CD14-positive monocyte (primary cell): ENCODE measurements around the gene MRLN. TPM values are rescaled to one million over a fixed set of nuclear protein-coding genes. Genes with fewer than 3 reads are reported as not detected.

Source experiments
- DNase-seq, 3 donors: peaks; one replicate each; pipeline ENCODE4 v3.0.0-alpha.2; 2011 to 2022
- H2AFZ ChIP-seq: 2 replicates; pipeline ENCODE4 v1.6.0; 2012; ENCODE audit warnings: mild to moderate bottlenecking, low read depth, low read length, inconsistent platforms; ENCODE audit not compliant: insufficient read depth, poor library complexity, severe bottlenecking
- H3K27ac ChIP-seq, 2 donors: 1 replicate in 1 of 2; 2 replicates in 1 of 2; pipeline ENCODE4 v1.5.1; 2012 to 2013; ENCODE audit warnings: low read length in 2 of 2, control low read depth in 1 of 2, inconsistent platforms in 1 of 2, low read depth in 1 of 2, mild to moderate bottlenecking in 1 of 2
- H3K27me3 ChIP-seq, 2 donors: one replicate each; pipeline versions ENCODE4 v1.6.0 to v1.6.1; 2011 to 2013; ENCODE audit warnings: low read length in 2 of 2; ENCODE audit not compliant: control insufficient read depth in 2 of 2, insufficient read depth in 2 of 2
- H3K36me3 ChIP-seq, 2 donors: replicated peaks in 1 of 2; 1 replicate in 1 of 2; 2 replicates in 1 of 2; pipeline versions ENCODE4 v1.5.1 to v1.6.1; 2012 to 2013; ENCODE audit warnings: low read length in 2 of 2, control low read depth in 1 of 2, inconsistent platforms in 1 of 2, mild to moderate bottlenecking in 1 of 2; ENCODE audit not compliant: insufficient read depth in 2 of 2, control insufficient read depth in 1 of 2
- H3K4me1 ChIP-seq, 2 donors: 1 replicate in 1 of 2; 2 replicates in 1 of 2; pipeline versions ENCODE4 v1.5.1 to v1.6.1; 2012 to 2013; ENCODE audit warnings: low read length in 2 of 2, control low read depth in 1 of 2, inconsistent platforms in 1 of 2, mild to moderate bottlenecking in 1 of 2, moderate library complexity in 1 of 2; ENCODE audit not compliant: insufficient read depth in 2 of 2, control insufficient read depth in 1 of 2
- H3K4me2 ChIP-seq: replicated peaks from 2 replicates; pipeline ENCODE3; 2012; ENCODE audit warnings: low read length, moderate library complexity, mild to moderate bottlenecking; ENCODE audit not compliant: poor library complexity, severe bottlenecking; ENCODE audit errors: extremely low read depth
- H3K4me3 ChIP-seq, 3 experiments: fragments of 200-600 bp in 1 of 3; sonication (generic) in 1 of 3; replicated peaks in 1 of 3; 1 replicate in 2 of 3; 2 replicates in 1 of 3; pipeline ENCODE4 v1.5.1; 2011 to 2013; ENCODE audit warnings: low read length in 3 of 3, mild to moderate bottlenecking in 3 of 3, control low read depth in 2 of 3, low read depth in 2 of 3, inconsistent platforms in 1 of 3, moderate library complexity in 1 of 3
- H3K79me2 ChIP-seq: 2 replicates; pipeline ENCODE4 v1.6.0; 2012; ENCODE audit warnings: mild to moderate bottlenecking, control low read depth, inconsistent platforms, low read length, moderate library complexity; ENCODE audit not compliant: insufficient read depth
- H3K9ac ChIP-seq: 2 replicates; pipeline ENCODE4 v1.6.0; 2017; ENCODE audit warnings: low read length, mild to moderate bottlenecking; ENCODE audit not compliant: insufficient read depth, poor library complexity, severe bottlenecking
- H3K9me3 ChIP-seq, 2 donors: replicated peaks in 1 of 2; 1 replicate in 1 of 2; 2 replicates in 1 of 2; pipeline versions ENCODE4 v1.5.1 to v1.6.1; 2012 to 2013; ENCODE audit warnings: low read length in 2 of 2, control low read depth in 1 of 2; ENCODE audit not compliant: control insufficient read depth in 1 of 2, insufficient read depth in 1 of 2
- H4K20me1 ChIP-seq: 2 replicates; pipeline ENCODE4 v1.6.0; 2012; ENCODE audit warnings: mild to moderate bottlenecking, low read length, control low read depth, moderate library complexity; ENCODE audit not compliant: insufficient read depth
- H3K27ac Mint-ChIP-seq, 7 donors: one replicate each; pipeline ENCODE4 v1.8.0; 2020; ENCODE audit warnings: mild to moderate bottlenecking in 7 of 7, mixed read lengths in 7 of 7, moderate library complexity in 6 of 7, inconsistent platforms in 2 of 7
- H3K27me3 Mint-ChIP-seq, 3 donors: one replicate each; pipeline ENCODE4 v1.8.0; 2021 to 2022; ENCODE audit warnings: low read depth in 3 of 3, mild to moderate bottlenecking in 3 of 3, mixed read lengths in 3 of 3, moderate library complexity in 3 of 3, inconsistent platforms in 1 of 3
- H3K36me3 Mint-ChIP-seq, 2 donors: one replicate each; pipeline ENCODE4 v1.8.0; 2020; ENCODE audit warnings: mixed read lengths in 2 of 2, inconsistent platforms in 1 of 2, mild to moderate bottlenecking in 1 of 2
- H3K4me1 Mint-ChIP-seq: one replicate; pipeline ENCODE4 v1.8.0; 2020; ENCODE audit warnings: mild to moderate bottlenecking, mixed read lengths
- H3K4me3 Mint-ChIP-seq, 2 donors: one replicate each; pipeline ENCODE4 v1.8.0; 2020; ENCODE audit warnings: mild to moderate bottlenecking in 2 of 2, mixed read lengths in 2 of 2, moderate library complexity in 1 of 2
- H3K9me3 Mint-ChIP-seq, 7 donors: one replicate each; pipeline ENCODE4 v1.8.0; 2020 to 2022; ENCODE audit warnings: mixed read lengths in 7 of 7, mild to moderate bottlenecking in 6 of 7, moderate library complexity in 6 of 7, inconsistent platforms in 2 of 7
- CTCF ChIP-seq: fragments of 200-600 bp; IDR thresholded peaks from one replicate; pipeline ENCODE4 v1.8.0; 2022; ENCODE audit warnings: antibody characterized with exemption, mild to moderate bottlenecking
- WGBS: methylation state at CpG from one replicate; pipeline ENCODE4 v1.1.5; 2013; ENCODE audit warnings: missing lambda C conversion rate; ENCODE audit not compliant: insufficient coverage; 5-methylcytosine and 5-hydroxymethylcytosine counted together
- intact Hi-C, 2 donors: fragments of 100-400 bp; cut with micrococcal nuclease; formaldehyde crosslinking; loops; one replicate each; pipeline versions ENCODE4 v1.15.0 to v1.15.1; 2023
- polyA plus RNA-seq, 3 donors: library from polyadenylated mRNA; depleted of rRNA in 1 of 3; unstranded in 2 of 3; stranded (reverse) in 1 of 3; fragments of 300-500 nt in 2 of 3; fragments of >200 nt in 1 of 3; fragmentation: Illumina TruSeq in 2 of 3; gene quantifications; 1 replicate in 2 of 3; 2 replicates in 1 of 3; pipeline ENCODE4 v1.2.3, GENCODE V29; 2012 to 2021

The MRLN gene
- polyA plus RNA-seq, 3 donors: not detected

GRCh38 chr10:59741583-59741982, 11.7 kb downstream of the MRLN start:
- Histone ChIP-seq H3K4me2 (no peak overlapping the region), H3K9me3 (peaks cover 0 to 6% of the 10 kb centered on the region in 2 donors), H4K20me1 (no peaks in the 10 kb centered on the region), H3K36me3 (no peaks in the 10 kb centered on the region), H3K4me3 (no peak overlapping the region), H3K27ac (no peak overlapping the region), H2AFZ (no peak overlapping the region), H3K79me2 (no peaks in the 10 kb centered on the region), H3K9ac (no peak overlapping the region), H3K4me1 (no peaks in the 10 kb centered on the region), H3K27me3 (no peaks in the 10 kb centered on the region)
- DNase-seq: no peak
- no peak overlapping the region for H3K27ac Mint-ChIP-seq
- no peaks in the 10 kb centered on the region for H3K36me3 Mint-ChIP-seq
- H3K4me1 Mint-ChIP-seq: no peaks in the 10 kb centered on the region
- intact Hi-C loops: no loop called here
- H3K9me3 Mint-ChIP-seq: peaks cover 5 to 15% (median 8%) of the 10 kb centered on the region in 7 donors
- peaks cover 0 to 5% (median 0%) of the 10 kb centered on the region in 3 donors for H3K27me3 Mint-ChIP-seq
- no peak for TF ChIP-seq CTCF
- no peak overlapping the region for H3K4me3 Mint-ChIP-seq
- WGBS: 100% methylated on average over 2 of the region's 5 CpGs

- no peak overlapping the region for H3K4me2 ChIP-seq
- no peak for TF ChIP-seq CTCF
- DNase-seq: no peak
- no peaks in the 10 kb centered on the region for H3K79me2 ChIP-seq
- Mint-ChIP-seq H3K4me3 (no peak overlapping the region), H3K27ac (no peak overlapping the region), H3K4me1 (no peaks in the 10 kb centered on the region), H3K27me3 (peaks cover 0 to 5% (median 0%) of the 10 kb centered on the region in 3 donors), H3K9me3 (peaks cover 5 to 15% (median 8%) of the 10 kb centered on the region in 7 donors), H3K36me3 (no peaks in the 10 kb centered on the region)
- no peaks in the 10 kb centered on the region for H4K20me1 ChIP-seq
- no peak overlapping the region for H3K9ac ChIP-seq
- intact Hi-C loops: no loop called here
- no peaks in the 10 kb centered on the region for H3K36me3 ChIP-seq
- no peaks in the 10 kb centered on the region for H3K27me3 ChIP-seq
- H2AFZ ChIP-seq: no peak overlapping the region
- H3K4me3 ChIP-seq: no peak overlapping the region
- peaks cover 0 to 6% of the 10 kb centered on the region in 2 donors for H3K9me3 ChIP-seq
- H3K4me1 ChIP-seq: no peaks in the 10 kb centered on the region
- H3K27ac ChIP-seq: no peak overlapping the region
Observed at GRCh38 chr10:59741048-59741447, 12.2 kb downstream of the MRLN start.
